CD1c-positive myeloid dendritic cell (primary cell): ENCODE data around the gene NCAPD2.

Source experiments
- DNase-seq: peaks from one replicate; pipeline ENCODE4 v3.0.0-alpha.2; 2016; ENCODE audit errors: extremely low spot score

Gene NCAPD2

GRCh38 chr12:6493497-6494257 is at the start of gene NCAPD2:
NCAPD2 (plus strand) TSS chr12:6494102; CDS start chr12:6495099, 997 bp downstream.
- DNase-seq = peak; percentile 98

- no peak for DNase-seq
Observed at GRCh38 chr12:6444704-6445688, 48.9 kb upstream of the NCAPD2 start, which contains the start of gene CD27. CD27 (plus strand) TSS chr12:6444955; CDS start chr12:6445096, 141 bp downstream.

GRCh38 chr12:6450091-6450868 is 43.6 kb upstream of the NCAPD2 start:
- no peak for DNase-seq

GRCh38 chr12:6450869-6451347 is 43.0 kb upstream of the NCAPD2 start:
- DNase-seq = no peak

GRCh38 chr12:6451348-6452244 is 42.3 kb upstream of the NCAPD2 start, which contains the start of gene TAPBPL:
TAPBPL (plus strand) TSS chr12:6452042; CDS start chr12:6452249, 207 bp downstream.
- peak; percentile 82 for DNase-seq

GRCh38 chr12:6452245-6452943 is 41.5 kb upstream of the NCAPD2 start:
- DNase-seq = no peak

GRCh38 chr12:6452944-6453630 is 40.8 kb upstream of the NCAPD2 start:
- DNase-seq = no peak

GRCh38 chr12:6457220-6457945 is 36.5 kb upstream of the NCAPD2 start:
- DNase-seq = no peak

- DNase-seq = no peak
Observed at GRCh38 chr12:6458281-6459003, 35.5 kb upstream of the NCAPD2 start.

GRCh38 chr12:6459004-6459337 is 34.9 kb upstream of the NCAPD2 start:
- no peak for DNase-seq

- DNase-seq = peak; percentile 24
Observed at GRCh38 chr12:6460751-6461371, 33.0 kb upstream of the NCAPD2 start.

GRCh38 chr12:6461401-6462233 is 32.3 kb upstream of the NCAPD2 start:
- DNase-seq = peak; percentile 94

- peak; percentile 68 for DNase-seq
Observed at GRCh38 chr12:6462234-6462995, 31.5 kb upstream of the NCAPD2 start.

- DNase-seq = no peak
Observed at GRCh38 chr12:6463216-6463615, 30.7 kb upstream of the NCAPD2 start.

GRCh38 chr12:6463858-6464257 is 30.0 kb upstream of the NCAPD2 start:
- DNase-seq = no peak

GRCh38 chr12:6464531-6464930 is 29.4 kb upstream of the NCAPD2 start:
- DNase-seq = no peak
